K562 (cell line): ENCODE results near the gene ZNF92. TPM values are rescaled to one million over a fixed set of nuclear protein-coding genes. Genes with fewer than 3 reads are reported as not detected.

Experiments used
- MED1 ChIP-seq: sonication (generic); formaldehyde crosslinking; IDR thresholded peaks from 2 replicates; pipeline ENCODE4 v1.8.1; 2023; ENCODE audit warnings: missing genetic modification reagents, borderline replicate concordance
- ZNF79 ChIP-seq: fragments of 250-450 bp; sonication (Bioruptor Pico); IDR thresholded peaks from 2 replicates; pipeline ENCODE4 v1.4.0; 2020; ENCODE audit warnings: low read depth, mild to moderate bottlenecking, moderate library complexity
- polyA plus RNA-seq, 8 experiments: library from polyadenylated mRNA; depleted of rRNA in 4 of 8; stranded (reverse) in 5 of 8; unstranded in 3 of 8; fragments of >200 nt; fragmentation: Nextera tagmentation in 2 of 8; fragmentation: Illumina TruSeq in 1 of 8; extraction: Ambion mirVana in 2 of 8; extraction: Trizol in 1 of 8; gene quantifications; 2 replicates each; pipeline versions ENCODE4 v1.2.1 to v1.2.3, GENCODE V29; 2011 to 2014; ENCODE audit warnings: inconsistent platforms in 1 of 8, missing spikeins in 1 of 8
- total RNA-seq, 7 experiments: library from RNA; depleted of rRNA in 6 of 7; stranded (reverse); fragments of >200 nt in 6 of 7; fragmentation: Illumina TruSeq in 2 of 7; extraction: Trizol in 2 of 7; gene quantifications; 2 replicates each; pipeline versions ENCODE4 v1.2.1 to v1.2.3, GENCODE V29; 2011 to 2021; ENCODE audit warnings: low replicate concordance in 1 of 7
- TF ChIP-seq, protein P1 (sequence below): fragments of 450-650 bp; formaldehyde crosslinking; IDR thresholded peaks from 2 replicates; pipeline ENCODE4 v1.4.0; 2020; ENCODE audit warnings: mild to moderate bottlenecking, mixed read lengths
- TF ChIP-seq, protein P2 (sequence below): fragments of 200-800 bp; sonication (Bioruptor generic); IDR thresholded peaks from 2 replicates; pipeline ENCODE4 v1.6.1; 2016; ENCODE audit warnings: missing genetic modification characterization, missing compliant biosample characterization
- TF ChIP-seq, protein P3 (sequence below): sonication (generic); formaldehyde crosslinking; IDR thresholded peaks from 2 replicates; pipeline ENCODE4 v1.8.1; 2023; ENCODE audit warnings: missing genetic modification reagents, mild to moderate bottlenecking, borderline replicate concordance

ZNF92 gene
- total and polyA plus RNA-seq, 9 of the 15 experiments (the other 6 are each of a cell fraction or from before 2014, with no cell fraction given): 8.9 to 29.4 (median 12.5) TPM

DNA sequence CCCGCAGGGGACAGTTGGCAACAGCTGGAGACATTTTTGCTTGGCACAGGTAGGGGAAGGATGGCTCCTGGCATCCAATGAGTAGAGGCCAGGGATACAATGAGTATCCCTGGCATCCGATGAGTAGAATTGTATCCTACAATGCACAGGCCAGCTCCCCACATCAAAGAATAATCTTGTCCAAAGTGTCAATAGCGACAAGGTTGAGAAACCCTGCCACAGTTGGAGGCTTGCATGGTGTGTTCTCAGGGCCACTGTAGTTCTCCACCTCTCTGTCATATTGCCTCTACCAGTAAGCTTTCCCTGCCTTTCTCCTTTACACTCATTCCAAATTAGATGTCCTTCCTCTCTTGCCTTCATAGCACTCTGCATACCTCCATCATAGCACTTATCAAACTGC is 60.7 kb downstream of the ZNF92 start (continued):
- TF ChIP-seq, protein P1, sequence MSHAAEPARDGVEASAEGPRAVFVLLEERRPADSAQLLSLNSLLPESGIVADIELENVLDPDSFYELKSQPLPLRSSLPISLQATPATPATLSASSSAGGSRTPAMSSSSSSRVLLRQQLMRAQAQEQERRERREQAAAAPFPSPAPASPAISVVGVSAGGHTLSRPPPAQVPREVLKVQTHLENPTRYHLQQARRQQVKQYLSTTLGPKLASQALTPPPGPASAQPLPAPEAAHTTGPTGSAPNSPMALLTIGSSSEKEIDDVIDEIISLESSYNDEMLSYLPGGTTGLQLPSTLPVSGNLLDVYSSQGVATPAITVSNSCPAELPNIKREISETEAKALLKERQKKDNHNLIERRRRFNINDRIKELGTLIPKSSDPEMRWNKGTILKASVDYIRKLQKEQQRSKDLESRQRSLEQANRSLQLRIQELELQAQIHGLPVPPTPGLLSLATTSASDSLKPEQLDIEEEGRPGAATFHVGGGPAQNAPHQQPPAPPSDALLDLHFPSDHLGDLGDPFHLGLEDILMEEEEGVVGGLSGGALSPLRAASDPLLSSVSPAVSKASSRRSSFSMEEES: no peak
- TF ChIP-seq, protein P2, sequence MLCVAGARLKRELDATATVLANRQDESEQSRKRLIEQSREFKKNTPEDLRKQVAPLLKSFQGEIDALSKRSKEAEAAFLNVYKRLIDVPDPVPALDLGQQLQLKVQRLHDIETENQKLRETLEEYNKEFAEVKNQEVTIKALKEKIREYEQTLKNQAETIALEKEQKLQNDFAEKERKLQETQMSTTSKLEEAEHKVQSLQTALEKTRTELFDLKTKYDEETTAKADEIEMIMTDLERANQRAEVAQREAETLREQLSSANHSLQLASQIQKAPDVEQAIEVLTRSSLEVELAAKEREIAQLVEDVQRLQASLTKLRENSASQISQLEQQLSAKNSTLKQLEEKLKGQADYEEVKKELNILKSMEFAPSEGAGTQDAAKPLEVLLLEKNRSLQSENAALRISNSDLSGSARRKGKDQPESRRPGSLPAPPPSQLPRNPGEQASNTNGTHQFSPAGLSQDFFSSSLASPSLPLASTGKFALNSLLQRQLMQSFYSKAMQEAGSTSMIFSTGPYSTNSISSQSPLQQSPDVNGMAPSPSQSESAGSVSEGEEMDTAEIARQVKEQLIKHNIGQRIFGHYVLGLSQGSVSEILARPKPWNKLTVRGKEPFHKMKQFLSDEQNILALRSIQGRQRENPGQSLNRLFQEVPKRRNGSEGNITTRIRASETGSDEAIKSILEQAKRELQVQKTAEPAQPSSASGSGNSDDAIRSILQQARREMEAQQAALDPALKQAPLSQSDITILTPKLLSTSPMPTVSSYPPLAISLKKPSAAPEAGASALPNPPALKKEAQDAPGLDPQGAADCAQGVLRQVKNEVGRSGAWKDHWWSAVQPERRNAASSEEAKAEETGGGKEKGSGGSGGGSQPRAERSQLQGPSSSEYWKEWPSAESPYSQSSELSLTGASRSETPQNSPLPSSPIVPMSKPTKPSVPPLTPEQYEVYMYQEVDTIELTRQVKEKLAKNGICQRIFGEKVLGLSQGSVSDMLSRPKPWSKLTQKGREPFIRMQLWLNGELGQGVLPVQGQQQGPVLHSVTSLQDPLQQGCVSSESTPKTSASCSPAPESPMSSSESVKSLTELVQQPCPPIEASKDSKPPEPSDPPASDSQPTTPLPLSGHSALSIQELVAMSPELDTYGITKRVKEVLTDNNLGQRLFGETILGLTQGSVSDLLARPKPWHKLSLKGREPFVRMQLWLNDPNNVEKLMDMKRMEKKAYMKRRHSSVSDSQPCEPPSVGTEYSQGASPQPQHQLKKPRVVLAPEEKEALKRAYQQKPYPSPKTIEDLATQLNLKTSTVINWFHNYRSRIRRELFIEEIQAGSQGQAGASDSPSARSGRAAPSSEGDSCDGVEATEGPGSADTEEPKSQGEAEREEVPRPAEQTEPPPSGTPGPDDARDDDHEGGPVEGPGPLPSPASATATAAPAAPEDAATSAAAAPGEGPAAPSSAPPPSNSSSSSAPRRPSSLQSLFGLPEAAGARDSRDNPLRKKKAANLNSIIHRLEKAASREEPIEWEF (CRISPR knock-in tag): no peak
- TF ChIP-seq, protein P3, sequence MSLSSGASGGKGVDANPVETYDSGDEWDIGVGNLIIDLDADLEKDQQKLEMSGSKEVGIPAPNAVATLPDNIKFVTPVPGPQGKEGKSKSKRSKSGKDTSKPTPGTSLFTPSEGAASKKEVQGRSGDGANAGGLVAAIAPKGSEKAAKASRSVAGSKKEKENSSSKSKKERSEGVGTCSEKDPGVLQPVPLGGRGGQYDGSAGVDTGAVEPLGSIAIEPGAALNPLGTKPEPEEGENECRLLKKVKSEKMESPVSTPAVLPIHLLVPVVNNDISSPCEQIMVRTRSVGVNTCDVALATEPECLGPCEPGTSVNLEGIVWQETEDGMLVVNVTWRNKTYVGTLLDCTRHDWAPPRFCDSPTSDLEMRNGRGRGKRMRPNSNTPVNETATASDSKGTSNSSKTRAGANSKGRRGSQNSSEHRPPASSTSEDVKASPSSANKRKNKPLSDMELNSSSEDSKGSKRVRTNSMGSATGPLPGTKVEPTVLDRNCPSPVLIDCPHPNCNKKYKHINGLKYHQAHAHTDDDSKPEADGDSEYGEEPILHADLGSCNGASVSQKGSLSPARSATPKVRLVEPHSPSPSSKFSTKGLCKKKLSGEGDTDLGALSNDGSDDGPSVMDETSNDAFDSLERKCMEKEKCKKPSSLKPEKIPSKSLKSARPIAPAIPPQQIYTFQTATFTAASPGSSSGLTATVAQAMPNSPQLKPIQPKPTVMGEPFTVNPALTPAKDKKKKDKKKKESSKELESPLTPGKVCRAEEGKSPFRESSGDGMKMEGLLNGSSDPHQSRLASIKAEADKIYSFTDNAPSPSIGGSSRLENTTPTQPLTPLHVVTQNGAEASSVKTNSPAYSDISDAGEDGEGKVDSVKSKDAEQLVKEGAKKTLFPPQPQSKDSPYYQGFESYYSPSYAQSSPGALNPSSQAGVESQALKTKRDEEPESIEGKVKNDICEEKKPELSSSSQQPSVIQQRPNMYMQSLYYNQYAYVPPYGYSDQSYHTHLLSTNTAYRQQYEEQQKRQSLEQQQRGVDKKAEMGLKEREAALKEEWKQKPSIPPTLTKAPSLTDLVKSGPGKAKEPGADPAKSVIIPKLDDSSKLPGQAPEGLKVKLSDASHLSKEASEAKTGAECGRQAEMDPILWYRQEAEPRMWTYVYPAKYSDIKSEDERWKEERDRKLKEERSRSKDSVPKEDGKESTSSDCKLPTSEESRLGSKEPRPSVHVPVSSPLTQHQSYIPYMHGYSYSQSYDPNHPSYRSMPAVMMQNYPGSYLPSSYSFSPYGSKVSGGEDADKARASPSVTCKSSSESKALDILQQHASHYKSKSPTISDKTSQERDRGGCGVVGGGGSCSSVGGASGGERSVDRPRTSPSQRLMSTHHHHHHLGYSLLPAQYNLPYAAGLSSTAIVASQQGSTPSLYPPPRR (CRISPR knock-in tag): no peak
- TF ChIP-seq MED1 (CRISPR knock-in tag) (no peak), ZNF79 (CRISPR knock-in tag) (no peak)
- TF ChIP-seq, all 486 proteins: peak for 0
